Heart right ventricle (tissue), 16 donors: Measurements from ENCODE around the gene HOXD9. TPM values are rescaled to one million over a fixed set of nuclear protein-coding genes. Genes with fewer than 3 reads are reported as not detected.

Experiments used
- ATAC-seq, 8 donors: fragments of 200-7000 bp; cut with Tn5 transposase; one replicate each; pipeline ENCODE4 v1.9.1; 2020; ENCODE audit warnings: mild to moderate bottlenecking in 8 of 8, moderate library complexity in 8 of 8, moderate number of reproducible peaks in 1 of 8
- DNase-seq, 2 donors: peaks; one replicate each; pipeline ENCODE4 v3.0.0-alpha.2; 2020
- H3K27ac ChIP-seq, 10 donors: fragments of 200-600 bp; sonication (generic) in 2 of 10; one replicate each; pipeline versions ENCODE4 v1.5.0 to v1.8.0; 2020 to 2022; ENCODE audit warnings: mild to moderate bottlenecking in 3 of 10
- H3K27me3 ChIP-seq, 7 donors: fragments of 200-600 bp; one replicate each; pipeline ENCODE4 v1.8.0; 2021 to 2022; ENCODE audit warnings: mild to moderate bottlenecking in 2 of 7
- H3K36me3 ChIP-seq, 9 donors: fragments of 200-600 bp; sonication (generic) in 1 of 9; one replicate each; pipeline versions ENCODE4 v1.5.0 to v1.8.0; 2020 to 2022; ENCODE audit warnings: mild to moderate bottlenecking in 2 of 9
- H3K4me1 ChIP-seq, 9 donors: fragments of 200-600 bp; sonication (generic) in 1 of 9; one replicate each; pipeline versions ENCODE4 v1.5.0 to v1.8.0; 2020 to 2022; ENCODE audit warnings: mild to moderate bottlenecking in 4 of 9
- H3K4me3 ChIP-seq, 10 donors: fragments of 200-600 bp; sonication (generic) in 2 of 10; one replicate each; pipeline versions ENCODE4 v1.5.0 to v1.8.0; 2020 to 2022; ENCODE audit warnings: mild to moderate bottlenecking in 7 of 10, moderate library complexity in 2 of 10
- H3K9me3 ChIP-seq, 11 donors: fragments of 200-600 bp in 10 of 11; sonication (generic) in 2 of 11; one replicate each; pipeline versions ENCODE4 v1.5.0 to v1.8.0; 2013 to 2022; ENCODE audit warnings: mild to moderate bottlenecking in 2 of 11, control low read depth in 1 of 11, moderate library complexity in 1 of 11
- CTCF ChIP-seq, 9 donors: fragments of 200-600 bp; sonication (generic) in 2 of 9; IDR thresholded peaks; one replicate each; pipeline versions ENCODE4 v1.5.0 to v1.8.0; 2021 to 2022; ENCODE audit warnings: antibody characterized with exemption in 9 of 9, mild to moderate bottlenecking in 5 of 9, moderate library complexity in 1 of 9
- WGBS, 2 donors: extraction: QIAGEN DNeasy Blood & Tissue Kit; methylation state at CpG; one replicate each; pipeline ENCODE4 v1.1.7; 2013; ENCODE audit warnings: inconsistent platforms in 1 of 2; 5-methylcytosine and 5-hydroxymethylcytosine counted together
- intact Hi-C, 10 donors: fragments of 100-400 bp; cut with DNase I; formaldehyde crosslinking; loops; one replicate each; pipeline versions ENCODE4 v1.11.1 to v1.14.2; 2022
- polyA plus RNA-seq, 2 donors: library from polyadenylated mRNA; stranded (reverse); fragments of 200-250 nt; gene quantifications; one replicate each; pipeline ENCODE4 v1.2.3, GENCODE V29; 2013
- total RNA-seq, 10 donors: library from RNA; stranded (reverse); fragmentation: NEBNext Ultra II Directional in 3 of 10; extraction: Animal tissue kit (Norgen Biotek cat#: 25700) in 3 of 10; gene quantifications; one replicate each; pipeline versions ENCODE4 v1.2.1 to v1.2.4, GENCODE V29; 2021 to 2023
- donor health status: Arrhythmogenic right ventricular cardiomyopathy.
- donor health status: ischemic (EF 13 %, LVEDD 7.1; RV severe dilation, severe dysfunction).
- donor health status: healthy with polysubstance abuse.
- donor health status: DM: no; HTN: yes; CAD: no.
- donor health status: DM: no; HTN: no; CAD: no.
- donor health status: ischemic (EF 25% LVEDD 6.9; RV normal size, moderate dysfunction).
- donor health status: ischemic (EF 25% LVEDD 5.7; RV mildly dilated, moderate dysfunction).
- donor health status: healthy.
- donor health status: DM: yes; HTN: yes; CAD: no.
- donor health status: Ischemic cardiomyopathy.
- donor health status: ischemic (EF 35%, LVEDD 5.7; RV mildly dilated, moderate dysfunction).
- donor health status: nonischemic (EF 11% LVEDD 7.7; RV severe dilation, severe dysfunction).
- donor health status: DM: yes; HTN: yes; CAD: no.
- donor health status: PGD.
- donor health status: ischemic (EF 29% LVEDD 5.4; RV normal size, mild dysfunction).
- donor health status: nonischemic (EF 23%, LVEDD 6.1; RV moderate dilation, normal function).

Gene HOXD9
- total and polyA plus RNA-seq, 12 donors = 0.15 to 0.29 (median 0.22) TPM; not detected in 8

GRCh38 chr2:176089843-176090395 is 32.6 kb upstream of the HOXD9 start:
- ATAC-seq = no peak
- Histone ChIP-seq H3K36me3 (no peaks in the 10 kb centered on the region), H3K4me1 (peaks cover 0 to 34% (median 29%) of the 10 kb centered on the region in 9 donors), H3K4me3 (no peak overlapping the region), H3K27ac (no peak overlapping the region), H3K27me3 (peaks cover 68 to 100% (median 100%) of the 10 kb centered on the region in 7 donors), H3K9me3 (no peaks in the 10 kb centered on the region)
- intact Hi-C loops = loop anchor here in 9 of 10 donors (2.0 to 5.0 kb wide), 5 partner anchors 399 to 778 kb away; no protein-coding TSS in a partner anchor
- no peak for TF ChIP-seq CTCF (IDR thresholded peaks at IDR 0.05)
- no peak for DNase-seq

- Histone ChIP-seq H3K4me1 (peaks cover 0 to 25% (median 20%) of the 10 kb centered on the region in 9 donors), H3K9me3 (no peaks in the 10 kb centered on the region), H3K27ac (no peak overlapping the region), H3K27me3 (peaks cover 68 to 100% (median 100%) of the 10 kb centered on the region in 7 donors), H3K4me3 (no peak overlapping the region), H3K36me3 (no peaks in the 10 kb centered on the region)
- no peak for TF ChIP-seq CTCF (IDR thresholded peaks at IDR 0.05)
- intact Hi-C loops = loop anchor here in 1 of 10 donors (5.0 kb wide), 1 partner anchor 404 kb away; no protein-coding TSS in a partner anchor
- DNase-seq (no peak), ATAC-seq (no peak)
- WGBS, 2 donors = 18 to 20% methylated on average over 5 of the region's 5 CpGs
Measured at GRCh38 chr2:176090862-176091261, 31.7 kb upstream of the HOXD9 start.

GRCh38 chr2:176091329-176092258 is 30.9 kb upstream of the HOXD9 start:
- intact Hi-C loops = loop anchor here in 1 of 10 donors (5.0 kb wide), 1 partner anchor 404 kb away; no protein-coding TSS in a partner anchor
- H3K9me3 ChIP-seq = no peaks in the 10 kb centered on the region
- no peak for TF ChIP-seq CTCF (IDR thresholded peaks at IDR 0.05)
- DNase-seq (no peak), ATAC-seq (no peak)
- no peaks in the 10 kb centered on the region for H3K36me3 ChIP-seq
- WGBS, 2 donors = 4 to 8% methylated on average over 31 of the region's 31 CpGs
- H3K4me1 ChIP-seq = peaks cover 0 to 23% (median 20%) of the 10 kb centered on the region in 9 donors
- H3K27me3 ChIP-seq = peaks cover 64 to 100% (median 100%) of the 10 kb centered on the region in 7 donors
- no peak overlapping the region for H3K27ac ChIP-seq
- H3K4me3 ChIP-seq = no peak overlapping the region
